Measurements from ENCODE around the gene PEPD. TPM values are rescaled to one million over a fixed set of nuclear protein-coding genes. Genes with fewer than 3 reads are reported as not detected.

Gene PEPD
- polyA plus RNA-seq, 1 donor from 2014 or later = 43.9 TPM

DNA sequence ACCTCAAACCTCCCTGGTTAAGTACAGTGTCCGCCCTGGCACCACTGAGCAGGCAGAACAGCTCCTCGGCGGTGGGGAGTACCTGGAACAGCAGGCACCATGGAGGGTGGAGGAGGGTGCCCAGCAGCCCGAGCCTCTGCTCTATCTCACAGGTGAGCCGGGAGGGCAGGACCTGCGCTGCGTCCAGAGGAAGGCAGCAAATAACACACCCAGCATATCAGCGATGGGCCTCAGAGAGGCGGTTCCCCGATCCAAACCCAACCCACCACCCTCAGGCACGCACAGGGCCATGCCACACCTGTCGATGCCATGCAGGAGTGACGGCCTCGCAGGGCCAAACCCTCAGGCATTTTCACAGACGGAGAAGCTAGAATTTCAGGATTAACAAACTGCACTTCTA, 11.8 kb downstream of the PEPD start:
- Histone ChIP-seq H3K4me3 (ENCODE audit: low read length) (no peak overlapping the region), H3K9ac (ENCODE audit: low read length) (no peak overlapping the region), H4K20me1 (ENCODE audit: insufficient read depth) (no peaks in the 10 kb centered on the region), H3K27me3 (ENCODE audit: insufficient read depth, low read depth, low read length) (no peaks in the 10 kb centered on the region), H3K4me2 (ENCODE audit: low read length) (no peak overlapping the region), H3F3A (ENCODE audit: insufficient read depth, low read length, poor library complexity, severe bottlenecking) (no peaks in the 10 kb centered on the region), H3K79me2 (replicated peaks; ENCODE audit: insufficient read depth, low read length) (no peaks in the 10 kb centered on the region), H3K9me2 (ENCODE audit: insufficient read depth, low read length) (no peaks in the 10 kb centered on the region), H3K36me3 (ENCODE audit: insufficient read depth, low read length) (no peaks in the 10 kb centered on the region), H3K9me3 (ENCODE audit: low read length) (no peaks in the 10 kb centered on the region), H2AFZ (ENCODE audit: low read depth, low read length) (no peak overlapping the region), H3K27ac (ENCODE audit: low read length) (no peak overlapping the region)
- no peak for TF ChIP-seq EZH2 (IDR thresholded peaks at IDR 0.05; ENCODE audit: borderline replicate concordance, insufficient read depth, low read length, poor library complexity, severe bottlenecking)
- no peak for TF ChIP-seq SMC3 (conservative IDR thresholded peaks at IDR 0.05; ENCODE audit: poor library complexity)
- TF ChIP-seq MXI1 (conservative IDR thresholded peaks at IDR 0.05; ENCODE audit: poor library complexity, severe bottlenecking) = no peak
- no peak for TF ChIP-seq EP300 (conservative IDR thresholded peaks at IDR 0.05; ENCODE audit: poor library complexity, severe bottlenecking)
- TF ChIP-seq, protein P1, sequence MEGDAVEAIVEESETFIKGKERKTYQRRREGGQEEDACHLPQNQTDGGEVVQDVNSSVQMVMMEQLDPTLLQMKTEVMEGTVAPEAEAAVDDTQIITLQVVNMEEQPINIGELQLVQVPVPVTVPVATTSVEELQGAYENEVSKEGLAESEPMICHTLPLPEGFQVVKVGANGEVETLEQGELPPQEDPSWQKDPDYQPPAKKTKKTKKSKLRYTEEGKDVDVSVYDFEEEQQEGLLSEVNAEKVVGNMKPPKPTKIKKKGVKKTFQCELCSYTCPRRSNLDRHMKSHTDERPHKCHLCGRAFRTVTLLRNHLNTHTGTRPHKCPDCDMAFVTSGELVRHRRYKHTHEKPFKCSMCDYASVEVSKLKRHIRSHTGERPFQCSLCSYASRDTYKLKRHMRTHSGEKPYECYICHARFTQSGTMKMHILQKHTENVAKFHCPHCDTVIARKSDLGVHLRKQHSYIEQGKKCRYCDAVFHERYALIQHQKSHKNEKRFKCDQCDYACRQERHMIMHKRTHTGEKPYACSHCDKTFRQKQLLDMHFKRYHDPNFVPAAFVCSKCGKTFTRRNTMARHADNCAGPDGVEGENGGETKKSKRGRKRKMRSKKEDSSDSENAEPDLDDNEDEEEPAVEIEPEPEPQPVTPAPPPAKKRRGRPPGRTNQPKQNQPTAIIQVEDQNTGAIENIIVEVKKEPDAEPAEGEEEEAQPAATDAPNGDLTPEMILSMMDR (IDR thresholded peaks at IDR 0.05; ENCODE audit: poor library complexity, severe bottlenecking) = no peak
- no peak for TF ChIP-seq POLR2AphosphoS5 (IDR thresholded peaks at IDR 0.05)
- TF ChIP-seq RAD21 (conservative IDR thresholded peaks at IDR 0.05) = no peak
- TF ChIP-seq, protein P2, sequence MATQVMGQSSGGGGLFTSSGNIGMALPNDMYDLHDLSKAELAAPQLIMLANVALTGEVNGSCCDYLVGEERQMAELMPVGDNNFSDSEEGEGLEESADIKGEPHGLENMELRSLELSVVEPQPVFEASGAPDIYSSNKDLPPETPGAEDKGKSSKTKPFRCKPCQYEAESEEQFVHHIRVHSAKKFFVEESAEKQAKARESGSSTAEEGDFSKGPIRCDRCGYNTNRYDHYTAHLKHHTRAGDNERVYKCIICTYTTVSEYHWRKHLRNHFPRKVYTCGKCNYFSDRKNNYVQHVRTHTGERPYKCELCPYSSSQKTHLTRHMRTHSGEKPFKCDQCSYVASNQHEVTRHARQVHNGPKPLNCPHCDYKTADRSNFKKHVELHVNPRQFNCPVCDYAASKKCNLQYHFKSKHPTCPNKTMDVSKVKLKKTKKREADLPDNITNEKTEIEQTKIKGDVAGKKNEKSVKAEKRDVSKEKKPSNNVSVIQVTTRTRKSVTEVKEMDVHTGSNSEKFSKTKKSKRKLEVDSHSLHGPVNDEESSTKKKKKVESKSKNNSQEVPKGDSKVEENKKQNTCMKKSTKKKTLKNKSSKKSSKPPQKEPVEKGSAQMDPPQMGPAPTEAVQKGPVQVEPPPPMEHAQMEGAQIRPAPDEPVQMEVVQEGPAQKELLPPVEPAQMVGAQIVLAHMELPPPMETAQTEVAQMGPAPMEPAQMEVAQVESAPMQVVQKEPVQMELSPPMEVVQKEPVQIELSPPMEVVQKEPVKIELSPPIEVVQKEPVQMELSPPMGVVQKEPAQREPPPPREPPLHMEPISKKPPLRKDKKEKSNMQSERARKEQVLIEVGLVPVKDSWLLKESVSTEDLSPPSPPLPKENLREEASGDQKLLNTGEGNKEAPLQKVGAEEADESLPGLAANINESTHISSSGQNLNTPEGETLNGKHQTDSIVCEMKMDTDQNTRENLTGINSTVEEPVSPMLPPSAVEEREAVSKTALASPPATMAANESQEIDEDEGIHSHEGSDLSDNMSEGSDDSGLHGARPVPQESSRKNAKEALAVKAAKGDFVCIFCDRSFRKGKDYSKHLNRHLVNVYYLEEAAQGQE (IDR thresholded peaks at IDR 0.05; ENCODE audit: borderline replicate concordance) = no peak
- no peak for TF ChIP-seq TAF1 (IDR thresholded peaks at IDR 0.05; ENCODE audit: low read depth)

DNA sequence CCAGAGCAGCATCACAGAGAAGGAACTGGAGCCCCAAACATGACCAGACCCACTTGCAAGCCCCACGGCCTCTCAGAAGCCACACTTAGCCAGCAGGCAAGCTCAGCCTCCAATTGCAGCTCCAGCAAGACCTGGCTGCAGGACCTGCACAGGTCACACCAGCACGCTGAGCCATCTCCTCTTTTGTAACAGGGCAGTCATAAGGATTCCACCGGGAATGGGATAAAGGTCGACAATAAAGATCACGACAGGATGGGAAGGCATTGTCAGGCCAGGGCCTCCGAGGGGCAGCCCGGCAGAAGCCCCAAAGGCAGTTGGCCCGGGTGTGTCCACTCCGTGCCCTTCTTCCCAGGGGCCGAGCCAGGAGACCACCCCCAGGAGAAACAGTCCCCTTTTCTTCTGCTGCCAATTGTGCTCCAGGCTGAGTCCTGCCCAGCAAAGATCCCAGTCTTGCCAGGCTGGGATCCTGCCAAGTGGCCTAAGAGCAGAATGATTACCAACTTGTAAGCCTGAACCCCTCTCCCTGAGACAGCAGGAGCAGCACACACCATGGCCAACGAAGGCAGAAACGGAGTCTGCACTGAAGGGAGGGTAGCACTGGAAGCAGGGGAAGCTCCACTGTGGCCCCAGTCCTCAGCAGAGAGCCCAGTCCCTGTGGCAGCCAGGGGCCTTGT, 12.5 kb downstream of the PEPD start:
- H3K79me2 ChIP-seq (replicated peaks; ENCODE audit: insufficient read depth, low read length) = no peaks in the 10 kb centered on the region
- no peak overlapping the region for H2AFZ ChIP-seq (ENCODE audit: low read depth, low read length)
- H3K27me3 ChIP-seq (ENCODE audit: insufficient read depth, low read depth, low read length) = no peaks in the 10 kb centered on the region
- no peak overlapping the region for H3K27ac ChIP-seq (ENCODE audit: low read length)
- no peaks in the 10 kb centered on the region for H3K9me3 ChIP-seq (ENCODE audit: low read length)
- H3K36me3 ChIP-seq (ENCODE audit: insufficient read depth, low read length) = no peaks in the 10 kb centered on the region
- H4K20me1 ChIP-seq (ENCODE audit: insufficient read depth) = no peaks in the 10 kb centered on the region
- no peak overlapping the region for H3K4me2 ChIP-seq (ENCODE audit: low read length)
- H3F3A ChIP-seq (ENCODE audit: insufficient read depth, low read length, poor library complexity, severe bottlenecking) = no peaks in the 10 kb centered on the region
- H3K9me2 ChIP-seq (ENCODE audit: insufficient read depth, low read length) = no peaks in the 10 kb centered on the region
- H3K9ac ChIP-seq (ENCODE audit: low read length) = no peak overlapping the region
- H3K4me3 ChIP-seq (ENCODE audit: low read length) = no peak overlapping the region
- TF ChIP-seq POLR2AphosphoS5 (IDR thresholded peaks at IDR 0.05) (no peak), TAF1 (IDR thresholded peaks at IDR 0.05; ENCODE audit: low read depth) (no peak), EZH2 (IDR thresholded peaks at IDR 0.05; ENCODE audit: borderline replicate concordance, insufficient read depth, low read length, poor library complexity, severe bottlenecking) (no peak), MXI1 (conservative IDR thresholded peaks at IDR 0.05; ENCODE audit: poor library complexity, severe bottlenecking) (no peak), SMC3 (conservative IDR thresholded peaks at IDR 0.05; ENCODE audit: poor library complexity) (no peak), EP300 (conservative IDR thresholded peaks at IDR 0.05; ENCODE audit: poor library complexity, severe bottlenecking) (no peak), RAD21 (conservative IDR thresholded peaks at IDR 0.05) (no peak)
- TF ChIP-seq, protein P1 (IDR thresholded peaks at IDR 0.05; ENCODE audit: poor library complexity, severe bottlenecking) = no peak
- TF ChIP-seq, protein P2 (IDR thresholded peaks at IDR 0.05; ENCODE audit: borderline replicate concordance) = no peak
